Measurements from ENCODE around the gene TSPY1.
"Not testable (repeated sequence)": the region's sequence is repeated elsewhere in the genome, so short reads cannot be mapped to it uniquely, and the experiment has no call there.

Gene TSPY1

GRCh38 chrY:9466655-9467054 lies at the start of gene TSPY1:
TSPY1 (plus strand) TSS chrY:9466955; CDS start chrY:9467001, 46 bp downstream.
- DNase-seq (ENCODE audit: low read depth in 2 of 2): not testable (repeated sequence)

DNA sequence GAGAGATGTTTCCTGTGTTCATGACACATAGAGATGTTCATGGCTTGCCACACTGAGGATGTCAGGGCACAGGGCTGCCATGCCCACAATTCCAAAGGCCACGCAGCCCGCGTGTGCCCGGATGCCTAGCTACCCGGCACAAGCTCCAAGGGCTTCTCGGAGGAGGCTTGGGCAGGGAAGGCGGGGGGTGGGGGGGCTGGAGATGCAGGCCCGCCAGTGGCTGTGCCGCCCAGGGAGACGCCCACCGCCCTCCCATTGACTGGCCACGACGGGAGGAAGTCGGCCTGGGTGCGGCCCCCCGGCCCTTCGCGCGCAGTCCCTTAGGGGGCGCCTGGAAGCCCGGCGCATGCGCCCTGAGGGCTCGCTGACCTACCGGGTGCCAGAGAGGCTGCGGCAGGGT lies 20.2 kb downstream of the TSPY1 start, which contains the start of gene TSPY9:
Gene TSPY9, plus strand, starts transcription at position 301 of the 400 bp plus-strand sequence. Its CDS starts 46 bp downstream, at position 347.
- DNase-seq (ENCODE audit: low read depth in 2 of 2): not testable (repeated sequence)

DNA sequence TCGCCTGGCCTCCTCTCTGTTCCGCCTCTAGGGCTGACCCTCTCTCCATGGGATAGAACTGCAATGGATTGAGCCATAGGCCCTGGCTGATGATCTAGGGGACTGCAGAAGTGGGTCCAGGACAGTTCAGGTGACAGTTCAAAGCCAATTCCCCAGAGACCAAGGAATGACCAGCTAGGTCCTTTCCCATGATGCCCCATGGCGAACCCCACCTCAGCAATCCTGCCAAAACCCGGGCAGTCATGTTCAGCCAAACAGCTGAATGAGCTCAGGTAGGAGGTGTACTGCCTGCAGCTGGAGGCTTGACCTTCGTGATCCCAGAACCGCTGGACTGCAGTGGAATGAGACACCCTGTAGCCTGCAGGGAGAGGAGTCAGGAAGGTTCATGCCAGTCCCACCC lies 37.6 kb downstream of the TSPY1 start:
- DNase-seq (ENCODE audit: low read depth in 2 of 2): not testable (repeated sequence)

- not testable (repeated sequence) for DNase-seq (ENCODE audit: low read depth in 2 of 2)
Observed at GRCh38 chrY:9516287-9516686, 49.5 kb downstream of the TSPY1 start.
